Neural cell (in vitro differentiated cells): ENCODE results near the gene ARHGEF26.

Experiments used
- CTCF ChIP-seq: fragments of 450-650 bp; IDR thresholded peaks from 2 replicates; pipeline ENCODE4 v1.5.1; 2014; ENCODE audit warnings: antibody characterized with exemption, mild to moderate bottlenecking, moderate library complexity; ENCODE audit not compliant: poor library complexity, severe bottlenecking
- EZH2 ChIP-seq: fragments of 200-600, 300-800 bp; shearing (Covaris generic), sonication (generic); IDR thresholded peaks from 2 replicates; pipeline ENCODE4 v1.6.1; 2014; ENCODE audit warnings: antibody characterized with exemption, low read length, borderline replicate concordance, mild to moderate bottlenecking; ENCODE audit not compliant: insufficient read depth, poor library complexity, severe bottlenecking
- POLR2AphosphoS5 ChIP-seq: IDR thresholded peaks from 2 replicates; pipeline ENCODE4 v1.6.1; 2012
- TAF1 ChIP-seq: IDR thresholded peaks from 2 replicates; pipeline ENCODE4 v1.6.1; 2012; ENCODE audit warnings: low read depth

DNA sequence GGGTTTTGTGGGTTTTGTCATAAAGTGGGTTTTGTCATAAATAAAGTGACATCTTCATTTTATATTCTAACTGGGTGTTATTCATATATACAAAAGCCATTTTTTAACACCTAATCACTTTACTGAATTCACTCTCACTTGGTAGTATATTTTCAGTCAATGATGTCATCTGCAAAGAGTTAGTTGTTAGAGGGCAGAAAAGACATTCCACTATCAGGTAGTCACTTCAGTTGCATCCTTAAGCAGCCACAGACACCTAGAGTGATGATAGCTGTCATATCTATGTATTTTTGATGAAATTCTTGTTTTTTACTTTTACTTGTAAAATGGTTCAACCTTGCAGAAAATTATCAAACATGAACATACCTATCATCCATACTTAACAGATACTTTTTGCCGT, 114.1 kb downstream of the ARHGEF26 start:
- TF ChIP-seq CTCF: no peak
- no peak for TF ChIP-seq POLR2AphosphoS5
- no peak for TF ChIP-seq TAF1
- TF ChIP-seq EZH2: no peak
